ENCODE data around the gene GNB1L. TPM values are rescaled to one million over a fixed set of nuclear protein-coding genes. Genes with fewer than 3 reads are reported as not detected.

GNB1L gene
- total and polyA plus RNA-seq, 9 of the 15 experiments (the other 6 are each of a cell fraction or from before 2014, with no cell fraction given) = 0.56 to 50.5 (median 10.2) TPM

DNA sequence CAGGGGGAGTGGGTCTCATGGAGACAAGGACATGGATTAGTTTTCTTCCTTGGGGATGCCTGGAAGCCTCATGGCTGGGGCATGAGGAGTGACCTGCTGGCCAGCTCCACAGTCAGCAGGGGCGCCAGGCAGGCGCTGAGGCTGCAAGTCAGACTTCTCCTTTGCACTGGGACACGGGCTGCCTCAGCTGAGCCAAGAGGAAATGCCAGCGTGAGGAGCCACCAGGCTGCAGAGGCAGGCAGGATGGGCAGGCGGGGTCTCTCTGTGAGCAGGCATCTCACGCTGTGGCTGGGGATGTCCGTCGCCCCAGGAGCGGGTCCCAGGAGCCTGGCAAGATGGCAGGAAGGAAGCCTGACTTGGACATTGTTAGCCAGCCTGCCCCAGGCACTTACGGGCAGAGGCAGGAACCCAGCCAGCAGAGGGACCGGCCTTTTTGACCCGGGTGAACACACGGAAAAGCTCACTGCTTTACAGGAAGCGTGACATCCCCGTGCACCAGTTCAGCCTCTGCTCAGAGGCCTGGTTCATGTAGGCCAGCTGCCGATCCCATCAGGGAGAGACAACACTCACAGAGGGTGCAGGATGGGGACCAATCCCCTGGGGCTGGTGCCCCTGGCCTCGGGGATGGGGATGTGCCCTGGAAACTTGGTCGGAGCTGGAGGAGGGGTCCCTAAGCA, 10.2 kb downstream of the GNB1L start:
- no peak overlapping the region for H3K4me3 ChIP-seq
- 78% methylated on average over 18 of the region's 18 CpGs for WGBS (ENCODE audit: insufficient coverage, low coverage, missing lambda C conversion rate)
- FAIRE-seq (no peak), ATAC-seq (no peak), DNase-seq (ENCODE audit: extremely low read depth in 1 of 4, low spot score in 3 of 4) (peak in 1 of 4 experiments; percentile 28)
- POLR2A ChIA-PET = interaction anchor here (0.6 to 13.6 kb wide), 7 partner anchors 11 to 205 kb away, joined by 3 to 247 read pairs (median 3); partner anchors contain the start of genes GNB1L and RTL10
- in situ Hi-C loops (cut with MboI) = no loop called here
- peaks cover 7% of the 10 kb centered on the region for H3K9me1 ChIP-seq (ENCODE audit: control insufficient read depth, insufficient read depth, low read length)
- peaks cover 0 to 50% of the 10 kb centered on the region in 2 experiments; a peak in 2 of 5 replicates for H3K4me1 ChIP-seq (replicated peaks in 1 of 2; ENCODE audit: control insufficient read depth in 2 of 2, insufficient read depth in 2 of 2, low read length in 2 of 2)
- H4K20me1 ChIP-seq (replicated peaks; ENCODE audit: control insufficient read depth, insufficient read depth, low read length) = peaks cover 35% of the 10 kb centered on the region
- no peaks in the 10 kb centered on the region for H3K27me3 ChIP-seq (ENCODE audit: control insufficient read depth in 2 of 2, insufficient read depth in 2 of 2, low read length in 2 of 2)
- intact Hi-C loops (cut with micrococcal nuclease) = no loop called here
- TF ChIP-seq SETDB1 (IDR thresholded peaks at IDR 0.05; ENCODE audit: low read length) = peak; percentile 44
- no peak for TF ChIP-seq ETV5 (CRISPR knock-in tag; IDR thresholded peaks at IDR 0.05; ENCODE audit: low read depth)
- peak; percentile 26 for TF ChIP-seq RBBP5 (IDR thresholded peaks at IDR 0.05; ENCODE audit: borderline replicate concordance, insufficient read depth, low read length, poor library complexity, severe bottlenecking)
- no peak for TF ChIP-seq NFE2 (IDR thresholded peaks at IDR 0.05; ENCODE audit: low read depth)
- TF ChIP-seq, protein P1, sequence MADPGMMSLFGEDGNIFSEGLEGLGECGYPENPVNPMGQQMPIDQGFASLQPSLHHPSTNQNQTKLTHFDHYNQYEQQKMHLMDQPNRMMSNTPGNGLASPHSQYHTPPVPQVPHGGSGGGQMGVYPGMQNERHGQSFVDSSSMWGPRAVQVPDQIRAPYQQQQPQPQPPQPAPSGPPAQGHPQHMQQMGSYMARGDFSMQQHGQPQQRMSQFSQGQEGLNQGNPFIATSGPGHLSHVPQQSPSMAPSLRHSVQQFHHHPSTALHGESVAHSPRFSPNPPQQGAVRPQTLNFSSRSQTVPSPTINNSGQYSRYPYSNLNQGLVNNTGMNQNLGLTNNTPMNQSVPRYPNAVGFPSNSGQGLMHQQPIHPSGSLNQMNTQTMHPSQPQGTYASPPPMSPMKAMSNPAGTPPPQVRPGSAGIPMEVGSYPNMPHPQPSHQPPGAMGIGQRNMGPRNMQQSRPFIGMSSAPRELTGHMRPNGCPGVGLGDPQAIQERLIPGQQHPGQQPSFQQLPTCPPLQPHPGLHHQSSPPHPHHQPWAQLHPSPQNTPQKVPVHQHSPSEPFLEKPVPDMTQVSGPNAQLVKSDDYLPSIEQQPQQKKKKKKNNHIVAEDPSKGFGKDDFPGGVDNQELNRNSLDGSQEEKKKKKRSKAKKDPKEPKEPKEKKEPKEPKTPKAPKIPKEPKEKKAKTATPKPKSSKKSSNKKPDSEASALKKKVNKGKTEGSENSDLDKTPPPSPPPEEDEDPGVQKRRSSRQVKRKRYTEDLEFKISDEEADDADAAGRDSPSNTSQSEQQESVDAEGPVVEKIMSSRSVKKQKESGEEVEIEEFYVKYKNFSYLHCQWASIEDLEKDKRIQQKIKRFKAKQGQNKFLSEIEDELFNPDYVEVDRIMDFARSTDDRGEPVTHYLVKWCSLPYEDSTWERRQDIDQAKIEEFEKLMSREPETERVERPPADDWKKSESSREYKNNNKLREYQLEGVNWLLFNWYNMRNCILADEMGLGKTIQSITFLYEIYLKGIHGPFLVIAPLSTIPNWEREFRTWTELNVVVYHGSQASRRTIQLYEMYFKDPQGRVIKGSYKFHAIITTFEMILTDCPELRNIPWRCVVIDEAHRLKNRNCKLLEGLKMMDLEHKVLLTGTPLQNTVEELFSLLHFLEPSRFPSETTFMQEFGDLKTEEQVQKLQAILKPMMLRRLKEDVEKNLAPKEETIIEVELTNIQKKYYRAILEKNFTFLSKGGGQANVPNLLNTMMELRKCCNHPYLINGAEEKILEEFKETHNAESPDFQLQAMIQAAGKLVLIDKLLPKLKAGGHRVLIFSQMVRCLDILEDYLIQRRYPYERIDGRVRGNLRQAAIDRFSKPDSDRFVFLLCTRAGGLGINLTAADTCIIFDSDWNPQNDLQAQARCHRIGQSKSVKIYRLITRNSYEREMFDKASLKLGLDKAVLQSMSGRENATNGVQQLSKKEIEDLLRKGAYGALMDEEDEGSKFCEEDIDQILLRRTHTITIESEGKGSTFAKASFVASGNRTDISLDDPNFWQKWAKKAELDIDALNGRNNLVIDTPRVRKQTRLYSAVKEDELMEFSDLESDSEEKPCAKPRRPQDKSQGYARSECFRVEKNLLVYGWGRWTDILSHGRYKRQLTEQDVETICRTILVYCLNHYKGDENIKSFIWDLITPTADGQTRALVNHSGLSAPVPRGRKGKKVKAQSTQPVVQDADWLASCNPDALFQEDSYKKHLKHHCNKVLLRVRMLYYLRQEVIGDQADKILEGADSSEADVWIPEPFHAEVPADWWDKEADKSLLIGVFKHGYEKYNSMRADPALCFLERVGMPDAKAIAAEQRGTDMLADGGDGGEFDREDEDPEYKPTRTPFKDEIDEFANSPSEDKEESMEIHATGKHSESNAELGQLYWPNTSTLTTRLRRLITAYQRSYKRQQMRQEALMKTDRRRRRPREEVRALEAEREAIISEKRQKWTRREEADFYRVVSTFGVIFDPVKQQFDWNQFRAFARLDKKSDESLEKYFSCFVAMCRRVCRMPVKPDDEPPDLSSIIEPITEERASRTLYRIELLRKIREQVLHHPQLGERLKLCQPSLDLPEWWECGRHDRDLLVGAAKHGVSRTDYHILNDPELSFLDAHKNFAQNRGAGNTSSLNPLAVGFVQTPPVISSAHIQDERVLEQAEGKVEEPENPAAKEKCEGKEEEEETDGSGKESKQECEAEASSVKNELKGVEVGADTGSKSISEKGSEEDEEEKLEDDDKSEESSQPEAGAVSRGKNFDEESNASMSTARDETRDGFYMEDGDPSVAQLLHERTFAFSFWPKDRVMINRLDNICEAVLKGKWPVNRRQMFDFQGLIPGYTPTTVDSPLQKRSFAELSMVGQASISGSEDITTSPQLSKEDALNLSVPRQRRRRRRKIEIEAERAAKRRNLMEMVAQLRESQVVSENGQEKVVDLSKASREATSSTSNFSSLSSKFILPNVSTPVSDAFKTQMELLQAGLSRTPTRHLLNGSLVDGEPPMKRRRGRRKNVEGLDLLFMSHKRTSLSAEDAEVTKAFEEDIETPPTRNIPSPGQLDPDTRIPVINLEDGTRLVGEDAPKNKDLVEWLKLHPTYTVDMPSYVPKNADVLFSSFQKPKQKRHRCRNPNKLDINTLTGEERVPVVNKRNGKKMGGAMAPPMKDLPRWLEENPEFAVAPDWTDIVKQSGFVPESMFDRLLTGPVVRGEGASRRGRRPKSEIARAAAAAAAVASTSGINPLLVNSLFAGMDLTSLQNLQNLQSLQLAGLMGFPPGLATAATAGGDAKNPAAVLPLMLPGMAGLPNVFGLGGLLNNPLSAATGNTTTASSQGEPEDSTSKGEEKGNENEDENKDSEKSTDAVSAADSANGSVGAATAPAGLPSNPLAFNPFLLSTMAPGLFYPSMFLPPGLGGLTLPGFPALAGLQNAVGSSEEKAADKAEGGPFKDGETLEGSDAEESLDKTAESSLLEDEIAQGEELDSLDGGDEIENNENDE (IDR thresholded peaks at IDR 0.05; ENCODE audit: low read depth, low read length) = peak; percentile 29
- no peak for TF ChIP-seq SLC30A9 (CRISPR knock-in tag; IDR thresholded peaks at IDR 0.05)
- TF ChIP-seq POLR2G (IDR thresholded peaks at IDR 0.05; ENCODE audit: low read depth, low read length) = peak; percentile 58
- H3K4me2 ChIP-seq (ENCODE audit: insufficient read depth, low read length) = no peak overlapping the region
- no TSS peak for BruUV-seq (replicated peaks)
- peaks cover 22% of the 10 kb centered on the region for H3K36me3 ChIP-seq (ENCODE audit: control insufficient read depth, insufficient read depth, low read length)
- no peak overlapping the region for H2AFZ ChIP-seq (ENCODE audit: low read depth, low read length)
- no peak overlapping the region for H3K27ac ChIP-seq (ENCODE audit: extremely low read depth, low read depth, low read length)
- H3K79me2 ChIP-seq (ENCODE audit: control insufficient read depth, insufficient read depth, low read length) = peaks cover 12% of the 10 kb centered on the region
- CTCF ChIA-PET (ENCODE audit: low intra/inter-chr PET ratio) = no interaction called here
- H3K9ac ChIP-seq (ENCODE audit: insufficient read depth in 1 of 2, low read depth in 2 of 2, low read length in 2 of 2) = peak overlapping the region in 1 of 2 experiments; percentile 53; a peak in 2 of 4 replicates
- peaks cover 5% of the 10 kb centered on the region; the same call in 1 of the 2 replicates for H3K9me3 ChIP-seq (replicated peaks; ENCODE audit: control insufficient read depth, insufficient read depth, low read depth, low read length)
